ENCODE results near the gene PHTF2.

Gene PHTF2

GRCh38 chr7:77979219-77979618, 180.6 kb downstream of the PHTF2 start:
- H3K79me2 ChIP-seq (ENCODE audit: insufficient read depth, low read length), result no peaks in the 10 kb centered on the region
- H3K27me3 ChIP-seq (ENCODE audit: insufficient read depth, low read length), result no peaks in the 10 kb centered on the region
- no peak overlapping the region for H3K4me3 ChIP-seq (ENCODE audit: low read depth, low read length, poor library complexity, severe bottlenecking)
- TF ChIP-seq EZH2 (IDR thresholded peaks at IDR 0.05; ENCODE audit: borderline replicate concordance, low read length), result no peak
- TF ChIP-seq CTCF (IDR thresholded peaks at IDR 0.05; ENCODE audit: low read length), result no peak
- H3K36me3 ChIP-seq (ENCODE audit: insufficient read depth, low read length), result no peaks in the 10 kb centered on the region
- H3F3A ChIP-seq (ENCODE audit: insufficient read depth, low read length), result no peaks in the 10 kb centered on the region
- no peak overlapping the region for H3K9ac ChIP-seq (ENCODE audit: low read length)
- H3K27ac ChIP-seq (ENCODE audit: low read depth, low read length, poor library complexity, severe bottlenecking), result no peak overlapping the region
- H3K9me2 ChIP-seq (ENCODE audit: low read depth, low read length), result no peaks in the 10 kb centered on the region
- H2AFZ ChIP-seq (ENCODE audit: low read length), result no peak overlapping the region
- no peaks in the 10 kb centered on the region for H3K9me3 ChIP-seq (ENCODE audit: low read length)
- no peaks in the 10 kb centered on the region for H4K20me1 ChIP-seq (ENCODE audit: insufficient read depth, low read length)
- no peak overlapping the region for H3K4me2 ChIP-seq (ENCODE audit: low read length)
- no peaks in the 10 kb centered on the region for H3K4me1 ChIP-seq (ENCODE audit: insufficient read depth, low read length, severe bottlenecking)

GRCh38 chr7:77980087-77980713, 181.6 kb downstream of the PHTF2 start:
- no peaks in the 10 kb centered on the region for H3K9me2 ChIP-seq (ENCODE audit: low read depth, low read length)
- H3K9me3 ChIP-seq (ENCODE audit: low read length), result no peaks in the 10 kb centered on the region
- no peak overlapping the region for H3K4me2 ChIP-seq (ENCODE audit: low read length)
- no peak overlapping the region for H3K27ac ChIP-seq (ENCODE audit: low read depth, low read length, poor library complexity, severe bottlenecking)
- no peak overlapping the region for H3K4me3 ChIP-seq (ENCODE audit: low read depth, low read length, poor library complexity, severe bottlenecking)
- no peaks in the 10 kb centered on the region for H3K36me3 ChIP-seq (ENCODE audit: insufficient read depth, low read length)
- H3K79me2 ChIP-seq (ENCODE audit: insufficient read depth, low read length), result no peaks in the 10 kb centered on the region
- no peaks in the 10 kb centered on the region for H3K27me3 ChIP-seq (ENCODE audit: insufficient read depth, low read length)
- H2AFZ ChIP-seq (ENCODE audit: low read length), result no peak overlapping the region
- H4K20me1 ChIP-seq (ENCODE audit: insufficient read depth, low read length), result no peaks in the 10 kb centered on the region
- no peak overlapping the region for H3K9ac ChIP-seq (ENCODE audit: low read length)
- no peaks in the 10 kb centered on the region for H3K4me1 ChIP-seq (ENCODE audit: insufficient read depth, low read length, severe bottlenecking)
- TF ChIP-seq CTCF (IDR thresholded peaks at IDR 0.05; ENCODE audit: low read length) (no peak), EZH2 (IDR thresholded peaks at IDR 0.05; ENCODE audit: borderline replicate concordance, low read length) (no peak)
- H3F3A ChIP-seq (ENCODE audit: insufficient read depth, low read length), result no peaks in the 10 kb centered on the region

- Histone ChIP-seq H3K27ac (ENCODE audit: low read depth, low read length, poor library complexity, severe bottlenecking) (no peak overlapping the region), H4K20me1 (ENCODE audit: insufficient read depth, low read length) (no peaks in the 10 kb centered on the region), H3F3A (ENCODE audit: insufficient read depth, low read length) (no peaks in the 10 kb centered on the region), H3K79me2 (ENCODE audit: insufficient read depth, low read length) (no peaks in the 10 kb centered on the region), H3K9me3 (ENCODE audit: low read length) (no peaks in the 10 kb centered on the region), H3K27me3 (ENCODE audit: insufficient read depth, low read length) (no peaks in the 10 kb centered on the region), H3K4me1 (ENCODE audit: insufficient read depth, low read length, severe bottlenecking) (no peaks in the 10 kb centered on the region), H3K9me2 (ENCODE audit: low read depth, low read length) (no peaks in the 10 kb centered on the region), H3K4me2 (ENCODE audit: low read length) (no peak overlapping the region), H3K4me3 (ENCODE audit: low read depth, low read length, poor library complexity, severe bottlenecking) (no peak overlapping the region), H2AFZ (ENCODE audit: low read length) (no peak overlapping the region), H3K36me3 (ENCODE audit: insufficient read depth, low read length) (no peaks in the 10 kb centered on the region), H3K9ac (ENCODE audit: low read length) (no peak overlapping the region)
- TF ChIP-seq EZH2 (IDR thresholded peaks at IDR 0.05; ENCODE audit: borderline replicate concordance, low read length), result no peak
- TF ChIP-seq CTCF (IDR thresholded peaks at IDR 0.05; ENCODE audit: low read length), result no peak
Observed at GRCh38 chr7:77982926-77983550, 184.5 kb downstream of the PHTF2 start.
